ENCODE results near the gene SLMAP.

- TF ChIP-seq CTCF (IDR thresholded peaks at IDR 0.05) = no peak
- TF ChIP-seq POLR2AphosphoS5 (IDR thresholded peaks at IDR 0.05) = no peak
Observed at GRCh38 chr3:57837686-57838085, 81.6 kb downstream of the SLMAP start.

Measured in breast epithelium (tissue), 3 donors.